ENCODE data around the gene RNF180.

Gene RNF180

DNA sequence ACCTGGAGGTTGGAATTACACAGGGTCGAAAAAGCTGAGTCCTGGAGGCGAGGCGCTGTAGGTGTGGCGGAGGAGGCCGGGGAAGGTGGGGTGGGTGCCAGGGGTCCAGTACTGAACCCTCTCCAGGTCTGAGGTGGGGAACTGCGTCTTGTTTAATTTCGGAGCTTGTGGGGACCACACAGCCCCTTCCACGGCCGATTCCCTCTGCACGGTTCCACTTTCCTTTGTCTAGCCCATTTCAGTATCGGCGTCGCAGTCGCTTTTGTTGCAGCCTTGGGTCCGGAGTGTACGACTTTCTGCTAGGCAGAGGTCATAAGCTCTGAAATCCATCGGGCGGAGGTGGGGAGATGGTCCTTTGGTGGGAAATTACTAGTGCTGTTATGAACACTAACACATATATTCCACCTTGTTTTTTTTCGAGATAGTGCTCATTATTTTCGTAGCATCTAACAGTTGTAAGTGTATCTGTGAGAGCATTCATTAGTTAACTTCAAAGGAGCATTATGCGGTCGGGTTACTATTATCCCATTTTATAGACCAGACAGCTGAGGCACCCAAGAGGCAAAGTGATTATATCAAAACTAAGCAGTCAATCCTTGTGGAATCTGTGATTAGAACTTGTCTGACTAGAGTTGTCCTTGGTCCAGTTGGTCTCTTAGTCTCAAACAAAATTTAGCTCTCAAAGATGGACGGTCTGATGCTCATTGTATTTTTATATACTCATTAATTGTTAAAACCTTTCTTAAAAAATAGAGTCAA, 737 bp downstream of the RNF180 start:
- H3K4me3 ChIP-seq (ENCODE audit: control insufficient read depth, low read depth, low read length) = peak overlapping the region; percentile 58
- DNase-seq (ENCODE audit: low read depth) = no peak
- TF ChIP-seq, protein P1, sequence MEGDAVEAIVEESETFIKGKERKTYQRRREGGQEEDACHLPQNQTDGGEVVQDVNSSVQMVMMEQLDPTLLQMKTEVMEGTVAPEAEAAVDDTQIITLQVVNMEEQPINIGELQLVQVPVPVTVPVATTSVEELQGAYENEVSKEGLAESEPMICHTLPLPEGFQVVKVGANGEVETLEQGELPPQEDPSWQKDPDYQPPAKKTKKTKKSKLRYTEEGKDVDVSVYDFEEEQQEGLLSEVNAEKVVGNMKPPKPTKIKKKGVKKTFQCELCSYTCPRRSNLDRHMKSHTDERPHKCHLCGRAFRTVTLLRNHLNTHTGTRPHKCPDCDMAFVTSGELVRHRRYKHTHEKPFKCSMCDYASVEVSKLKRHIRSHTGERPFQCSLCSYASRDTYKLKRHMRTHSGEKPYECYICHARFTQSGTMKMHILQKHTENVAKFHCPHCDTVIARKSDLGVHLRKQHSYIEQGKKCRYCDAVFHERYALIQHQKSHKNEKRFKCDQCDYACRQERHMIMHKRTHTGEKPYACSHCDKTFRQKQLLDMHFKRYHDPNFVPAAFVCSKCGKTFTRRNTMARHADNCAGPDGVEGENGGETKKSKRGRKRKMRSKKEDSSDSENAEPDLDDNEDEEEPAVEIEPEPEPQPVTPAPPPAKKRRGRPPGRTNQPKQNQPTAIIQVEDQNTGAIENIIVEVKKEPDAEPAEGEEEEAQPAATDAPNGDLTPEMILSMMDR (IDR thresholded peaks at IDR 0.05; ENCODE audit: control insufficient read depth, insufficient read depth, low read depth, low read length, missing control alignments) = no peak

DNA sequence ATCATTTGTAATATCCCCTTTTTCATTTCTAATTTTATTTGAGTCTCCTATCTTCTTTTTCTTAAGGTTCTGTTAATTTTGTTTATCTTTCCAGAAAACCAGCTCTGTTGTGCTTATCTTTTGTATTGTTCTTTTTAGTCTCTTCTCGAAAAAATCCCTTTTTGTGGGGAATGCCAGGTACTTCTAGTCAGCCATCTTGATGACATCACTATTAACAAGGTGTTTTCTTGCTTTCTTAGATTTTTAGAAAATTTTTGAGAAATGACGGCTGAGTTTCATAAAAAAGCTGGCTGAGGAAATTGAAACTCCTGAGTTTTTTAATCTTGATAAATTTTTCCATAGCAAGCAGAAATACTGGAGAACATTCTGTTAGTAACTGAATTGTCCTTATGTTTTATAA, 10.7 kb downstream of the RNF180 start:
- TF ChIP-seq, protein P1 (IDR thresholded peaks at IDR 0.05; ENCODE audit: control insufficient read depth, insufficient read depth, low read depth, low read length, missing control alignments) = no peak
- H3K4me3 ChIP-seq (ENCODE audit: control insufficient read depth, low read depth, low read length) = no peak overlapping the region
- no peak for DNase-seq (ENCODE audit: low read depth)

DNA sequence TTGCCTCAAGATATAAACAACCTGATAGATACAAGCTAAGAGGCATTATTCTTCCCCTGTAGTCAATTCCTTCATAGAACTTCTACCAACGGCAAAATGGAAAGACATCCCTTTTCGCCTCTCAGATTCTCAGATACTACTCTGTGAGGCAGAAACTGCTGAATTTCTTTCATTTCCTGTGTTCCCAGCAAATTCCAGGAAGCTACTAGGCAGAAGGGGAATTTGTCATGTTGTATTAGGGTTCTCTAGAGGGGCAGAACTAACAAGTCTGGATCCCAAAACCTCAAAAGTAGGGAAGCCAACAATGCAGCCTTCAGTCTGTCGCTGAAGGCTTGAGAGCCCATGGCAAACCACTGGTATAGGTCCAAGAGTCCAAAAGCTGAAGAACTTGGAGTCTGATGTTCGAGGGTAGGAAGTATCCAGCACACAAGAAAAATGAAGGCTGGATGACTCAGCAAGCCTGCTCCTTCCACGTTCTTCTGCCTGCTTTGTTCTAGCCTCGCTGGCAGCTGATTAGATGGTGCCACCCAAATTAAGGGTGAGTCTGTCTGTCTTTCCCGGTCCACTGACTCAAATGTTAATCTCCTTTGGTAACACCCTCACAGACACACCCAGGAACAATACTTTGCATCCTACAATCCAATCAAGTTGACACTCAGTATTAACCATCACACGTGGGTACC, 15.2 kb downstream of the RNF180 start:
- no peak for DNase-seq (ENCODE audit: low read depth)
- TF ChIP-seq, protein P1 (IDR thresholded peaks at IDR 0.05; ENCODE audit: control insufficient read depth, insufficient read depth, low read depth, low read length, missing control alignments) = no peak

DNA sequence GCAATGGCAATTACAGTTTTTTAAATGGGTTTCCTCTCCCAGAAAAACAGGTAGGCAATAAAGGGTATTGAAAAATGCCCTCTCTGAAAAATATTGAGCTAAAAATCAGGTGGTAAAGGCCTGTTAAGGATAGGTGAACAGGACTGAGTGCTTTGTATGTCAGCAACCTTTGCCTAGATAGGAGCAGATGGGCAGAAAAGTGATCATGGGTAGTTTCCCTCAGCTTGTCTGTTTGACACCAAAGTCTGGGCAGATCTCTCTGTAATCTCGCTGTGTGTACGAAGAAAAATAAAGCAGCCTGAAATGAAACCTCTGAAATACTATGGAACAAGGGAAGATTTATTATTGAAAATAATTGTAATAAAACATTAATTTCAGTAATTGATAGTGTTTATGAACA, 15.8 kb downstream of the RNF180 start:
- no peak overlapping the region for H3K4me3 ChIP-seq (ENCODE audit: control insufficient read depth, low read depth, low read length)
- no peak for DNase-seq (ENCODE audit: low read depth)
- TF ChIP-seq, protein P1 (IDR thresholded peaks at IDR 0.05; ENCODE audit: control insufficient read depth, insufficient read depth, low read depth, low read length, missing control alignments) = no peak

More for the DNA sequence above, 15.2 kb downstream of the RNF180 start:
- H3K4me3 ChIP-seq (ENCODE audit: control insufficient read depth, low read depth, low read length) = no peak overlapping the region

DNA sequence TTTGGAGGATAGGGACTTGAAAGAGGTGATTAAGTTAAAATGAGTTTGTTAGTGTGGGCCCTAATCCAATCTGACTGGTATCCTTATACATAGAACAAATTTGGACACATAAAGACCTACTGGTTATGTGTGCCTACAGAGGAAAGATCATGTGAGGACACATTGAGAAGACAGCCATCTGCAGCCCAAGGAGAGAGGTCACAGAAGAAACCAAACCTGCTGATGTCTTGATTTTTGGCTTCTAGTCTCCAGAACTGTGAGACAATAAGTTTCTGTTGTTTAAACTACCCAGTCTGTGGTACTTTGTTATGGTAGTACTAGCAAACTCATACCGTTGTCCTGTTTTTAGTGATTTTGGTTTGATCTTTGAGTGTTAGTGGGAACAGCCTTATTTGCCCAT, 18.3 kb downstream of the RNF180 start:
- DNase-seq (ENCODE audit: low read depth) = no peak
- no peak overlapping the region for H3K4me3 ChIP-seq (ENCODE audit: control insufficient read depth, low read depth, low read length)
- TF ChIP-seq, protein P1 (IDR thresholded peaks at IDR 0.05; ENCODE audit: control insufficient read depth, insufficient read depth, low read depth, low read length, missing control alignments) = no peak

DNA sequence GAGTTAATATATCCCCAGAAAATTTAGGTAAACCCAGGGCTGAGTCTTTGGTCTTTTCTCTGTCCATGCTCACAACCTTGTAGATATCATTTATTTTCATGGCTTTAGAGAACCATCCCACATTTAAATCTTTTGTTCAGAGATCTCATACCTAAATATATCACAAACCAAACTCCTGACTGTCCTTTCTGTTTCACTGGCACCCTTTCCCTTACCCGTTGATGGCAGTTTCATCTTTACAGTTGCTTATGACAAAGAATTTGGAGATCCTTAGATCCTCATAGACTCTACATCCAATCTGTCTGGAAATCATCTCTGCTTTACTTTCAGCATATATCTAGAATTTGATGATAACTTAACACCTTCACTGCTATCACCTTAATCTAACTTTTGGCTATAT, 19.2 kb downstream of the RNF180 start:
- H3K4me3 ChIP-seq (ENCODE audit: control insufficient read depth, low read depth, low read length) = no peak overlapping the region
- DNase-seq (ENCODE audit: low read depth) = no peak
- TF ChIP-seq, protein P1 (IDR thresholded peaks at IDR 0.05; ENCODE audit: control insufficient read depth, insufficient read depth, low read depth, low read length, missing control alignments) = no peak

All from AG09309 (cell line).